Fibroblast of lung (primary cell): ENCODE results near the gene TMTC2. TPM values are rescaled to one million over a fixed set of nuclear protein-coding genes. Genes with fewer than 3 reads are reported as not detected.

Experiments used
- DNase-seq, 2 donors: peaks; one replicate each; pipeline versions ENCODE4 v3.0.0 to v3.0.0-alpha.2; 2010; ENCODE audit warnings: low read depth in 2 of 2
- H2AFZ ChIP-seq: 2 replicates; pipeline ENCODE4 v1.5.1; 2012; ENCODE audit warnings: low read length, control low read depth, inconsistent platforms
- H3K27ac ChIP-seq: 2 replicates; pipeline ENCODE4 v1.5.1; 2011; ENCODE audit warnings: low read length, control low read depth; ENCODE audit not compliant: insufficient read depth
- H3K27me3 ChIP-seq: 2 replicates; pipeline ENCODE4 v1.5.1; 2011; ENCODE audit warnings: mild to moderate bottlenecking, low read length; ENCODE audit not compliant: control insufficient read depth, insufficient read depth
- H3K36me3 ChIP-seq: 2 replicates; pipeline ENCODE4 v1.5.1; 2011; ENCODE audit warnings: low read length; ENCODE audit not compliant: control insufficient read depth, insufficient read depth
- H3K4me1 ChIP-seq: 2 replicates; pipeline ENCODE4 v1.5.1; 2011; ENCODE audit warnings: low read length; ENCODE audit not compliant: control insufficient read depth, insufficient read depth; ENCODE audit errors: extremely low read depth
- H3K4me2 ChIP-seq: 2 replicates; pipeline ENCODE4 v1.5.1; 2011; ENCODE audit warnings: low read length, control low read depth; ENCODE audit not compliant: insufficient read depth; ENCODE audit errors: extremely low read depth
- H3K4me3 ChIP-seq, 4 experiments: fragments of 200-600 bp in 1 of 4; sonication (generic) in 1 of 4; replicated peaks in 1 of 4; 2 replicates each; pipeline ENCODE4 v1.5.1; 2011 to 2016; ENCODE audit warnings: low read length in 4 of 4, low read depth in 3 of 4, mild to moderate bottlenecking in 3 of 4, control low read depth in 2 of 4, inconsistent platforms in 1 of 4, mixed read lengths in 1 of 4; ENCODE audit not compliant: insufficient read depth in 1 of 4; ENCODE audit errors: control extremely low read depth in 1 of 4
- H3K79me2 ChIP-seq: 2 replicates; pipeline ENCODE4 v1.5.1; 2012; ENCODE audit warnings: mild to moderate bottlenecking, low read length, inconsistent platforms; ENCODE audit not compliant: control insufficient read depth, insufficient read depth
- H3K9ac ChIP-seq: 2 replicates; pipeline ENCODE4 v1.5.1; 2011; ENCODE audit warnings: mild to moderate bottlenecking, low read length, control low read depth; ENCODE audit not compliant: insufficient read depth
- H3K9me3 ChIP-seq: 2 replicates; pipeline ENCODE4 v1.5.1; 2012; ENCODE audit warnings: low read depth, low read length; ENCODE audit not compliant: control insufficient read depth, insufficient read depth
- H4K20me1 ChIP-seq: 2 replicates; pipeline ENCODE4 v1.5.1; 2011; ENCODE audit warnings: low read length; ENCODE audit not compliant: control insufficient read depth, insufficient read depth; ENCODE audit errors: extremely low read depth
- EZH2 ChIP-seq: IDR thresholded peaks from 2 replicates; pipeline ENCODE4 v1.5.1; 2012; ENCODE audit warnings: low read length, control low read depth, mild to moderate bottlenecking; ENCODE audit errors: missing control alignments
- polyA plus RNA-seq, 2 donors: library from polyadenylated mRNA; depleted of rRNA in 1 of 2; stranded (reverse) in 1 of 2; unstranded in 1 of 2; fragments of >200 nt; gene quantifications; 2 replicates each; pipeline ENCODE4 v1.2.1, GENCODE V29; 2011 to 2012; ENCODE audit warnings: missing spikeins in 1 of 2
- total RNA-seq: library from RNA; depleted of rRNA; stranded (reverse); fragments of >200 nt; gene quantifications from 2 replicates; pipeline ENCODE4 v1.2.1, GENCODE V29; 2014
- TF ChIP-seq, protein P1 (sequence below), 2 donors: IDR thresholded peaks in 1 of 2; conservative IDR thresholded peaks in 1 of 2; 1 replicate in 1 of 2; 2 replicates in 1 of 2; pipeline ENCODE4 v1.5.1; 2011 to 2012; ENCODE audit warnings: low read length in 2 of 2, control low read depth in 1 of 2, inconsistent platforms in 1 of 2, low read depth in 1 of 2, mild to moderate bottlenecking in 1 of 2

Gene TMTC2
- total and polyA plus RNA-seq, 2 donors (not counting 1 experiment from before 2014, with no cell fraction given), result 3.5 to 9.7 TPM

DNA sequence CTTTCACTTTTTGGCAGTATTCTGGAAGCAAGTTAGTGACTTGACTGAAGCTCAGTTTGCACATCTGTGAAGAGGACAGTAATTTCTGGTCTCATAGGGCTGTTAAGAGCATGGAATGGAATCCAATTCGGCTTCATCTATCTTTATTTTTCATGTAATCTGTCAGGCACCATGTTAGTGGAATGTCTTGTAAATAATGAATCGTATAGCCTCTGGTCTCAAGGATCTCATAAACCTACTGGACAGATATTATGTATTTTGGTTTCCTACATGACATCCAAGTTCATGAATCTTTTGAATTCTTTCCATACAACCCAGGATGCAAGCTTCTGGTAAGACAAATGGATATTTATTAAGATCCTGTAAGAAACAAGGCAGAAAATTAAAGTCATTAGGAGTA is 24.0 kb downstream of the TMTC2 start:
- H3K4me1 ChIP-seq, result no peaks in the 10 kb centered on the region
- H3K4me3 ChIP-seq, result no peak overlapping the region
- no peaks in the 10 kb centered on the region for H3K9me3 ChIP-seq
- no peak for TF ChIP-seq EZH2
- TF ChIP-seq, protein P1, sequence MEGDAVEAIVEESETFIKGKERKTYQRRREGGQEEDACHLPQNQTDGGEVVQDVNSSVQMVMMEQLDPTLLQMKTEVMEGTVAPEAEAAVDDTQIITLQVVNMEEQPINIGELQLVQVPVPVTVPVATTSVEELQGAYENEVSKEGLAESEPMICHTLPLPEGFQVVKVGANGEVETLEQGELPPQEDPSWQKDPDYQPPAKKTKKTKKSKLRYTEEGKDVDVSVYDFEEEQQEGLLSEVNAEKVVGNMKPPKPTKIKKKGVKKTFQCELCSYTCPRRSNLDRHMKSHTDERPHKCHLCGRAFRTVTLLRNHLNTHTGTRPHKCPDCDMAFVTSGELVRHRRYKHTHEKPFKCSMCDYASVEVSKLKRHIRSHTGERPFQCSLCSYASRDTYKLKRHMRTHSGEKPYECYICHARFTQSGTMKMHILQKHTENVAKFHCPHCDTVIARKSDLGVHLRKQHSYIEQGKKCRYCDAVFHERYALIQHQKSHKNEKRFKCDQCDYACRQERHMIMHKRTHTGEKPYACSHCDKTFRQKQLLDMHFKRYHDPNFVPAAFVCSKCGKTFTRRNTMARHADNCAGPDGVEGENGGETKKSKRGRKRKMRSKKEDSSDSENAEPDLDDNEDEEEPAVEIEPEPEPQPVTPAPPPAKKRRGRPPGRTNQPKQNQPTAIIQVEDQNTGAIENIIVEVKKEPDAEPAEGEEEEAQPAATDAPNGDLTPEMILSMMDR (conservative IDR thresholded peaks at IDR 0.05 in 1 of 2, IDR thresholded peaks at IDR 0.05 in 1 of 2; ENCODE audit: low read depth in 1 of 2, low read length in 2 of 2), result no peak
- H3K27me3 ChIP-seq, result no peaks in the 10 kb centered on the region
- no peak overlapping the region for H2AFZ ChIP-seq
- no peak overlapping the region for H3K4me2 ChIP-seq
- H4K20me1 ChIP-seq, result no peaks in the 10 kb centered on the region
- H3K9ac ChIP-seq, result no peak overlapping the region
- no peak overlapping the region for H3K27ac ChIP-seq
- no peaks in the 10 kb centered on the region for H3K79me2 ChIP-seq
- H3K36me3 ChIP-seq, result no peaks in the 10 kb centered on the region
- no peak for DNase-seq

DNA sequence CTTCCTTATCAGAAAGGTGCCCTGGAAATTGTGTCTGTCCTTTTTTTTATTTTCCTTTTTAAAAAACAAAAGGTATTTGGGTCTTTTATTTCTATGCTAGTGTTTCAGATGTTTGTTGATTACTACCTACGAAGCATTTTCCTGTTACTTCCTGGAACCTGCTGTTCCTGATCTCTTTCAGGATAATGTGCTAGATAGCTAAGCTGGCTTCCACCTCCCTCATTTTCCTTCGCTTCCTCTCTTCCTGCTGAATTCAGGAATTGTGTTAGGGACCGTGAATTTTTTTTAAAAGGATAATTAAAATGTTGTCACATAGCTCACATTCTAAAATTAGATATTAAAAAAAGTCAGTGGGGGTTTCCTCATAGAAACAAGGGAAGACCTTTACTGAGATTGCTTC is 27.7 kb downstream of the TMTC2 start:
- Histone ChIP-seq H3K79me2 (no peaks in the 10 kb centered on the region), H3K4me2 (no peak overlapping the region), H3K27ac (no peak overlapping the region), H3K9me3 (no peaks in the 10 kb centered on the region), H3K4me3 (no peak overlapping the region), H3K4me1 (no peaks in the 10 kb centered on the region), H3K27me3 (no peaks in the 10 kb centered on the region), H3K36me3 (no peaks in the 10 kb centered on the region), H2AFZ (no peak overlapping the region), H4K20me1 (no peaks in the 10 kb centered on the region), H3K9ac (no peak overlapping the region)
- TF ChIP-seq, protein P1 (conservative IDR thresholded peaks at IDR 0.05 in 1 of 2, IDR thresholded peaks at IDR 0.05 in 1 of 2; ENCODE audit: low read depth in 1 of 2, low read length in 2 of 2), result no peak
- TF ChIP-seq EZH2, result no peak
- no peak for DNase-seq

DNA sequence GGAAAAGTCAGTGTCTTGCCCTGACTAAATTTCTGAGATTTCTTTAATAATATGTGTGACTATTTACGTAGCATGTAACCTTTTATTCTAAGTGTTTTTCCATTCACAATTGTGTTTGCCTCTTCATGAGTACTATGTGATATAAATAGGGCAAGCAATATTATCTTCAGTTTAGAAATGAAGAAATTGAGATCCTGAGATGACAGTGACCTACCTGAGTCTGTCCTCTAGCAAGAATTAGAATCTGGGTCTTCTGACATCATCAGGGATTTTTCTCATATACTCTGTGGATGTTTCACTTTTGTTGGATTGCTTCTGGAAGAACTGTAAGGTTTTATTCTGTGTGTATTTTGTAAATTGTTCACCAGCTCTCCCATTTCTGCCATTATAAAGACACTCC is 35.0 kb downstream of the TMTC2 start:
- Histone ChIP-seq H3K36me3 (no peaks in the 10 kb centered on the region), H2AFZ (no peak overlapping the region), H3K27me3 (no peaks in the 10 kb centered on the region), H3K79me2 (no peaks in the 10 kb centered on the region), H3K4me1 (no peaks in the 10 kb centered on the region), H4K20me1 (no peaks in the 10 kb centered on the region), H3K27ac (no peak overlapping the region), H3K4me3 (no peak overlapping the region), H3K4me2 (no peak overlapping the region), H3K9ac (no peak overlapping the region), H3K9me3 (no peaks in the 10 kb centered on the region)
- TF ChIP-seq, protein P1 (conservative IDR thresholded peaks at IDR 0.05 in 1 of 2, IDR thresholded peaks at IDR 0.05 in 1 of 2; ENCODE audit: low read depth in 1 of 2, low read length in 2 of 2), result no peak
- no peak for TF ChIP-seq EZH2
- DNase-seq, result no peak
